ENCODE results near the gene DOCK3.
"Not testable (repeated sequence)": the region's sequence is repeated elsewhere in the genome, so short reads cannot be mapped to it uniquely, and the experiment has no call there.

Gene DOCK3

DNA sequence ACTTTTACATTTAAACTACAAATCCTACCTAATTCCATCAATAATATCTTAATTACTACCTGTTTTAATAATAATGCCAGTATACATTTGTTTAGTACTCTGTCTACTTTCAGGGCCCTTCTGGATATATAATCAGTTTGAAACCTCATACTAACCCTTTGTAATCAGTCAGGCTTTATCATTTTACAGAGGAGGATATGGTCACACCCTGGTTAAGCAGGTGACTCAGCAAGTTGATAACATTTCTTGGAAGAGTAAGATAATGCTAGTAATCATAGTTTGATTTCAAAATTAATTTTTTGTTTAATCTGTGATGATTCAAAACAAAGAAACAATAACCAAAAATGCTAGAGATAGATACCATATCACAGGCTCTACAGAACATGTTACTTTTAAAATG, 502.2 kb downstream of the DOCK3 start:
- no peak for DNase-seq
- Histone ChIP-seq H3K9me3 (no peaks in the 10 kb centered on the region), H3K4me1 (no peaks in the 10 kb centered on the region), H3K27me3 (no peaks in the 10 kb centered on the region), H3K4me3 (ENCODE audit: low read depth, low read length) (no peak overlapping the region), H3K36me3 (no peaks in the 10 kb centered on the region)
- TF ChIP-seq, protein P1, sequence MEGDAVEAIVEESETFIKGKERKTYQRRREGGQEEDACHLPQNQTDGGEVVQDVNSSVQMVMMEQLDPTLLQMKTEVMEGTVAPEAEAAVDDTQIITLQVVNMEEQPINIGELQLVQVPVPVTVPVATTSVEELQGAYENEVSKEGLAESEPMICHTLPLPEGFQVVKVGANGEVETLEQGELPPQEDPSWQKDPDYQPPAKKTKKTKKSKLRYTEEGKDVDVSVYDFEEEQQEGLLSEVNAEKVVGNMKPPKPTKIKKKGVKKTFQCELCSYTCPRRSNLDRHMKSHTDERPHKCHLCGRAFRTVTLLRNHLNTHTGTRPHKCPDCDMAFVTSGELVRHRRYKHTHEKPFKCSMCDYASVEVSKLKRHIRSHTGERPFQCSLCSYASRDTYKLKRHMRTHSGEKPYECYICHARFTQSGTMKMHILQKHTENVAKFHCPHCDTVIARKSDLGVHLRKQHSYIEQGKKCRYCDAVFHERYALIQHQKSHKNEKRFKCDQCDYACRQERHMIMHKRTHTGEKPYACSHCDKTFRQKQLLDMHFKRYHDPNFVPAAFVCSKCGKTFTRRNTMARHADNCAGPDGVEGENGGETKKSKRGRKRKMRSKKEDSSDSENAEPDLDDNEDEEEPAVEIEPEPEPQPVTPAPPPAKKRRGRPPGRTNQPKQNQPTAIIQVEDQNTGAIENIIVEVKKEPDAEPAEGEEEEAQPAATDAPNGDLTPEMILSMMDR (IDR thresholded peaks at IDR 0.05; ENCODE audit: low read depth, low read length): no peak

DNA sequence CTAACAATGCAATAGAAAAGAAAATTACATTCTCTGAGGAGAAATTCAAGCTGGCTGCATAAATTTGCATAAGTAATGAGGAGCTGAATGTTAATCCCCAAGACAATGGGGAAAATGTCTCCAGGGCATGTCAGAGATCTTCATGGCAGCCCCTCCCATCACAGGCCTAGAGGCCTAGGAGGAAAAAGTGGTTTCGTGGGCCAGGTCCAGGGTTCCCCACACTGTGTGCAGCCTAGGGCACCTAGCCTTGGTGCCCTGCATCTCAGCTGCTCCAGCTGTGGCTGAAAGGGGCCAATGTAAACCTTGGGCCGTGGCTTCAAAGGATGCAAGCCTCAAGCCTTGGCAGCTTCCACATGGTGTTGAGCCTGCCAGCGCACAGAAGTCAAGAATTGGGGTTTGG, 511.7 kb downstream of the DOCK3 start:
- not testable (repeated sequence) for DNase-seq; H3K27me3 ChIP-seq; H3K9me3 ChIP-seq; H3K4me3 ChIP-seq (ENCODE audit: low read depth, low read length); H3K4me1 ChIP-seq; H3K36me3 ChIP-seq

DNA sequence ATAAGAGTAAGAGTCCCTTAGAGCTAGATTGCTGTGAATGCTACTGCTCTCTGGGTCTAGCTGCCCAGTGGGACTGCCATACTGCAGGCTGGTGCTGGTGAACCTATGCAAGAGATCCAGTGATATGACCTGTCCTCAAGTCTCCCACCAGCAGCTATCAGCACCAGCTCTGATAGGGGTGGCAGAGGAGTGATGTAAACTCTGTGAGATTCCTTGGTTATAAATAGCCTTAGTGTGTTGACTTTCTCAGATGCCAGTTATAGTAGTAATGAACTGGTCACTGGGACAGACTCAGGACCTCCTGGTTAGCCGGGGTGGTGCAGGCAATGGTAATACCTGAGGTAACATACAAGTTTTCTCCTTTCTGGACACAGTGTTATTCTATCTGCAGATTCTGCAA, 515.5 kb downstream of the DOCK3 start:
- TF ChIP-seq, protein P1 (IDR thresholded peaks at IDR 0.05; ENCODE audit: low read depth, low read length): no peak
- no peaks in the 10 kb centered on the region for H3K36me3 ChIP-seq
- no peaks in the 10 kb centered on the region for H3K4me1 ChIP-seq
- H3K4me3 ChIP-seq (ENCODE audit: low read depth, low read length): no peak overlapping the region
- no peak for DNase-seq
- no peaks in the 10 kb centered on the region for H3K9me3 ChIP-seq
- H3K27me3 ChIP-seq: no peaks in the 10 kb centered on the region

DNA sequence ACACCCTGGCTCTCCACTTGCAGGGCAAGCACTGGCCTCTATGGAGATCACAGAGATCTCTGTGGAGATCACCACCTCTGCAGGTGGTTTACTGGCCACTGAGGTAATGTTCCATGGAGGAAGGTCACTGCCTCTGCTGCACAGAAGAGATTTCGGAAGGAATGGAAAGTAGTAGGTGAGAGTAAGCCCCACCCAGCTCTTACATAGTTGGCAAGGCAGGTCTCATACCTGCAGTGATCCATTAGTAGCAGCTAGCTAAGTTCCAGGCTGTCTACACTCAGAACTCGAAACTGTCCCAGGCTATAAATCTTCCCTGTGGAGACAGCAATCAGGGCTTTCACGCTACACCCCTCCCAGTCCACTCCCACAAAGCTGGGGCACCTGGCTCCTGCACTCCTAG, 516.1 kb downstream of the DOCK3 start:
- Histone ChIP-seq H3K36me3 (no peaks in the 10 kb centered on the region), H3K9me3 (no peaks in the 10 kb centered on the region), H3K4me3 (ENCODE audit: low read depth, low read length) (no peak overlapping the region), H3K4me1 (no peaks in the 10 kb centered on the region), H3K27me3 (no peaks in the 10 kb centered on the region)
- no peak for DNase-seq
- TF ChIP-seq, protein P1 (IDR thresholded peaks at IDR 0.05; ENCODE audit: low read depth, low read length): no peak

DNA sequence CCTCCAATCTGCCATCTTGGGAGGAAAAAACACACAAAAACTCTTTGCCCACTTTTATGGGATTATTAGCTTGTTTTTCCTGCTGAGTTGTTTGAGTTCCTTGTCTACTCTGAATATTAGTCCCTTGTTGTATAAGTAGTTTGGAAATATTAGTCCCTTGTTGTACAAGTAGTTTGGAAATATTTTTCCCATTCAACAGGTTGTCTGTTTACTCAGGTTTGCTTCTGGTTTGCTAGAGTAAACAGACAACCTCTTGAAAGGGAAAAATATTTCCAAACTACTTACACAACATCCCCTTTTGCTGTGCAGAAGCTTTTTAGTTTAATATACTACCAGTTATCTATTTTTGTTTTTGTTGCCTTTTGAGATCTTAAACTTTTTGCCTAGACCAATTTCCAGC, 517.0 kb downstream of the DOCK3 start:
- Histone ChIP-seq H3K9me3 (no peaks in the 10 kb centered on the region), H3K27me3 (no peaks in the 10 kb centered on the region), H3K4me1 (no peaks in the 10 kb centered on the region), H3K4me3 (ENCODE audit: low read depth, low read length) (no peak overlapping the region), H3K36me3 (no peaks in the 10 kb centered on the region)
- DNase-seq: no peak
- TF ChIP-seq, protein P1 (IDR thresholded peaks at IDR 0.05; ENCODE audit: low read depth, low read length): no peak

DNA sequence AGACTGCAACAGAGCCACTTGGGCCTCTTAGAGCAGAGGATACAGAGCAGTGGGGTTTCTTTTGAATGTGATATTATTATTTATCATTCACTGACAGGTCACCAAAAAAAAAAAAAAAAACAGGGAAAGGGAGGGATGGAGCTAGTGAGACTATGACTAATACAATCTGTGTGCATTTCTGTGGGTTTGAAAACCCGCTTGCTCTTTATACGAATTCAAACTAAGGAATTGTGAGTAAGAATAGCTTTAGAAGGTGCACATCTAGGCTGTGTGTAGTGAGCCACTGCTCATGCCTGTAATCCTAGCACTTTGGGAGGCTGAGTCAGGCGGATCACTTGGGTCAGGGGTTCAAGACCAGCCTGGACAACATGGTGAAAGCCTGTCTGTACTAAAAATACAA, 523.8 kb downstream of the DOCK3 start:
- no peak overlapping the region for H3K4me3 ChIP-seq (ENCODE audit: low read depth, low read length)
- H3K9me3 ChIP-seq: no peaks in the 10 kb centered on the region
- no peaks in the 10 kb centered on the region for H3K36me3 ChIP-seq
- no peaks in the 10 kb centered on the region for H3K4me1 ChIP-seq
- no peak for DNase-seq
- TF ChIP-seq, protein P1 (IDR thresholded peaks at IDR 0.05; ENCODE audit: low read depth, low read length): no peak
- H3K27me3 ChIP-seq: no peaks in the 10 kb centered on the region

DNA sequence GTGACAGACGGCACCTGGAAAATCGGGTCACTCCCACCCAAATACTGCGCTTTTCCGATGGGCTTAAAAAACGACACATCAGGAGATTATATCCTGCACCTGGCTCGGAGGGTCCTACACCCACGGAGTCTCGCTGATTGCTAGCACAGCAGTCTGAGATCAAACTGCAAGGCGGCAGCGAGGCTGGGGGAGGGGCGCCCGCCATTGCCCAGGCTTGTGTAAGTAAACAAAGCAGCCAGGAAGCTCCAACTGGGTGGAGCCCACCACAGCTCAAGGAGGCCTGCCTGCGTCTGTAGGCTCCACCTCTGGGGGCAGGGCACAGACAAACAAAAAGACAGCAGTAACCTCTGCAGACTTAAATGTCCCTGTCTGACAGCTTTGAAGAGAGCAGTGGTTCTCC, 524.6 kb downstream of the DOCK3 start:
- DNase-seq; H3K9me3 ChIP-seq; H3K4me1 ChIP-seq; H3K27me3 ChIP-seq; H3K36me3 ChIP-seq; H3K4me3 ChIP-seq (ENCODE audit: low read depth, low read length): not testable (repeated sequence)
